Measurements from ENCODE around the gene SPATA9.
"Not testable (repeated sequence)": the region's sequence is repeated elsewhere in the genome, so short reads cannot be mapped to it uniquely, and the experiment has no call there.

SPATA9 gene

GRCh38 chr5:95634081-95634480 is 48.7 kb downstream of the SPATA9 start:
- Histone ChIP-seq H3K27me3 (replicated peaks; ENCODE audit: control insufficient read depth, insufficient read depth, low read length) (no peaks in the 10 kb centered on the region), H3K36me3 (ENCODE audit: control insufficient read depth, insufficient read depth, low read length, severe bottlenecking) (no peaks in the 10 kb centered on the region), H3K4me1 (ENCODE audit: control insufficient read depth, insufficient read depth, low read length) (peaks cover 31% of the 10 kb centered on the region), H3K9ac (ENCODE audit: low read length) (no peak overlapping the region), H3K9me3 (ENCODE audit: control insufficient read depth, low read length) (no peaks in the 10 kb centered on the region), H3K4me3 (ENCODE audit: low read length) (no peak overlapping the region)
- no peak for DNase-seq (ENCODE audit: low read depth)

- H3K4me3 ChIP-seq (ENCODE audit: low read length), result no peak overlapping the region
- no peak for DNase-seq (ENCODE audit: low read depth)
- no peaks in the 10 kb centered on the region for H3K9me3 ChIP-seq (ENCODE audit: control insufficient read depth, low read length)
- peaks cover 27% of the 10 kb centered on the region for H3K4me1 ChIP-seq (ENCODE audit: control insufficient read depth, insufficient read depth, low read length)
- no peak overlapping the region for H3K9ac ChIP-seq (ENCODE audit: low read length)
- H3K36me3 ChIP-seq (ENCODE audit: control insufficient read depth, insufficient read depth, low read length, severe bottlenecking), result no peaks in the 10 kb centered on the region
- H3K27me3 ChIP-seq (replicated peaks; ENCODE audit: control insufficient read depth, insufficient read depth, low read length), result no peaks in the 10 kb centered on the region
Observed at GRCh38 chr5:95633671-95634070, 49.1 kb downstream of the SPATA9 start.

- not testable (repeated sequence) for H3K4me3 ChIP-seq (ENCODE audit: low read length); H3K9me3 ChIP-seq (ENCODE audit: control insufficient read depth, low read length); DNase-seq (ENCODE audit: low read depth); H3K9ac ChIP-seq (ENCODE audit: low read length); H3K36me3 ChIP-seq (ENCODE audit: control insufficient read depth, insufficient read depth, low read length, severe bottlenecking); H3K27me3 ChIP-seq (replicated peaks; ENCODE audit: control insufficient read depth, insufficient read depth, low read length)
- H3K4me1 ChIP-seq (ENCODE audit: control insufficient read depth, insufficient read depth, low read length), result peaks cover 20% of the 10 kb centered on the region
Observed at GRCh38 chr5:95632942-95633341, 49.8 kb downstream of the SPATA9 start.

GRCh38 chr5:95631991-95632675 is 50.7 kb downstream of the SPATA9 start:
- H3K4me3 ChIP-seq (ENCODE audit: low read length), result peak overlapping the region; percentile 30
- no peaks in the 10 kb centered on the region for H3K9me3 ChIP-seq (ENCODE audit: control insufficient read depth, low read length)
- peak overlapping the region; percentile 36 for H3K9ac ChIP-seq (ENCODE audit: low read length)
- DNase-seq (ENCODE audit: low read depth), result peak; percentile 29
- H3K27me3 ChIP-seq (replicated peaks; ENCODE audit: control insufficient read depth, insufficient read depth, low read length), result no peaks in the 10 kb centered on the region
- H3K4me1 ChIP-seq (ENCODE audit: control insufficient read depth, insufficient read depth, low read length), result peaks cover 23% of the 10 kb centered on the region
- no peaks in the 10 kb centered on the region for H3K36me3 ChIP-seq (ENCODE audit: control insufficient read depth, insufficient read depth, low read length, severe bottlenecking)

- Histone ChIP-seq H3K36me3 (ENCODE audit: control insufficient read depth, insufficient read depth, low read length, severe bottlenecking) (no peaks in the 10 kb centered on the region), H3K4me1 (ENCODE audit: control insufficient read depth, insufficient read depth, low read length) (peaks cover 30% of the 10 kb centered on the region), H3K27me3 (replicated peaks; ENCODE audit: control insufficient read depth, insufficient read depth, low read length) (no peaks in the 10 kb centered on the region), H3K4me3 (ENCODE audit: low read length) (peak overlapping the region; percentile 30), H3K9me3 (ENCODE audit: control insufficient read depth, low read length) (no peaks in the 10 kb centered on the region), H3K9ac (ENCODE audit: low read length) (peak overlapping the region; percentile 36)
- DNase-seq (ENCODE audit: low read depth), result peak; percentile 82
Observed at GRCh38 chr5:95631255-95631958, 51.4 kb downstream of the SPATA9 start.

- peaks cover 31% of the 10 kb centered on the region for H3K4me1 ChIP-seq (ENCODE audit: control insufficient read depth, insufficient read depth, low read length)
- no peaks in the 10 kb centered on the region for H3K36me3 ChIP-seq (ENCODE audit: control insufficient read depth, insufficient read depth, low read length, severe bottlenecking)
- H3K9me3 ChIP-seq (ENCODE audit: control insufficient read depth, low read length), result no peaks in the 10 kb centered on the region
- H3K9ac ChIP-seq (ENCODE audit: low read length), result peak overlapping the region; percentile 26
- no peak for DNase-seq (ENCODE audit: low read depth)
- H3K27me3 ChIP-seq (replicated peaks; ENCODE audit: control insufficient read depth, insufficient read depth, low read length), result no peaks in the 10 kb centered on the region
- H3K4me3 ChIP-seq (ENCODE audit: low read length), result no peak overlapping the region
Observed at GRCh38 chr5:95630394-95630917, 52.3 kb downstream of the SPATA9 start.

GRCh38 chr5:95628933-95629332 is 53.9 kb downstream of the SPATA9 start:
- Histone ChIP-seq H3K4me3 (ENCODE audit: low read length) (no peak overlapping the region), H3K36me3 (ENCODE audit: control insufficient read depth, insufficient read depth, low read length, severe bottlenecking) (no peaks in the 10 kb centered on the region), H3K4me1 (ENCODE audit: control insufficient read depth, insufficient read depth, low read length) (peaks cover 31% of the 10 kb centered on the region), H3K27me3 (replicated peaks; ENCODE audit: control insufficient read depth, insufficient read depth, low read length) (no peaks in the 10 kb centered on the region), H3K9ac (ENCODE audit: low read length) (no peak overlapping the region), H3K9me3 (ENCODE audit: control insufficient read depth, low read length) (no peaks in the 10 kb centered on the region)
- DNase-seq (ENCODE audit: low read depth), result no peak

- Histone ChIP-seq H3K36me3 (ENCODE audit: control insufficient read depth, insufficient read depth, low read length, severe bottlenecking) (no peaks in the 10 kb centered on the region), H3K4me1 (ENCODE audit: control insufficient read depth, insufficient read depth, low read length) (peaks cover 31% of the 10 kb centered on the region), H3K9me3 (ENCODE audit: control insufficient read depth, low read length) (no peaks in the 10 kb centered on the region), H3K9ac (ENCODE audit: low read length) (no peak overlapping the region), H3K4me3 (ENCODE audit: low read length) (no peak overlapping the region), H3K27me3 (replicated peaks; ENCODE audit: control insufficient read depth, insufficient read depth, low read length) (no peaks in the 10 kb centered on the region)
- no peak for DNase-seq (ENCODE audit: low read depth)
Observed at GRCh38 chr5:95627971-95628810, 54.6 kb downstream of the SPATA9 start.

GRCh38 chr5:95626701-95627100 is 56.1 kb downstream of the SPATA9 start:
- Histone ChIP-seq H3K9ac (ENCODE audit: low read length) (no peak overlapping the region), H3K9me3 (ENCODE audit: control insufficient read depth, low read length) (no peaks in the 10 kb centered on the region), H3K4me3 (ENCODE audit: low read length) (no peak overlapping the region), H3K36me3 (ENCODE audit: control insufficient read depth, insufficient read depth, low read length, severe bottlenecking) (no peaks in the 10 kb centered on the region), H3K4me1 (ENCODE audit: control insufficient read depth, insufficient read depth, low read length) (peaks cover 25% of the 10 kb centered on the region), H3K27me3 (replicated peaks; ENCODE audit: control insufficient read depth, insufficient read depth, low read length) (no peaks in the 10 kb centered on the region)
- DNase-seq (ENCODE audit: low read depth), result no peak

- H3K9ac ChIP-seq (ENCODE audit: low read length), result no peak overlapping the region
- no peak overlapping the region for H3K4me3 ChIP-seq (ENCODE audit: low read length)
- H3K36me3 ChIP-seq (ENCODE audit: control insufficient read depth, insufficient read depth, low read length, severe bottlenecking), result no peaks in the 10 kb centered on the region
- H3K4me1 ChIP-seq (ENCODE audit: control insufficient read depth, insufficient read depth, low read length), result peaks cover 19% of the 10 kb centered on the region
- DNase-seq (ENCODE audit: low read depth), result no peak
- no peaks in the 10 kb centered on the region for H3K27me3 ChIP-seq (replicated peaks; ENCODE audit: control insufficient read depth, insufficient read depth, low read length)
- H3K9me3 ChIP-seq (ENCODE audit: control insufficient read depth, low read length), result no peaks in the 10 kb centered on the region
Observed at GRCh38 chr5:95624368-95624767, 58.4 kb downstream of the SPATA9 start.

- Histone ChIP-seq H3K36me3 (ENCODE audit: control insufficient read depth, insufficient read depth, low read length, severe bottlenecking) (no peaks in the 10 kb centered on the region), H3K4me1 (ENCODE audit: control insufficient read depth, insufficient read depth, low read length) (peaks cover 26% of the 10 kb centered on the region), H3K4me3 (ENCODE audit: low read length) (no peak overlapping the region), H3K9me3 (ENCODE audit: control insufficient read depth, low read length) (no peaks in the 10 kb centered on the region), H3K9ac (ENCODE audit: low read length) (no peak overlapping the region), H3K27me3 (replicated peaks; ENCODE audit: control insufficient read depth, insufficient read depth, low read length) (no peaks in the 10 kb centered on the region)
- DNase-seq (ENCODE audit: low read depth), result no peak
Observed at GRCh38 chr5:95623706-95624105, 59.1 kb downstream of the SPATA9 start.
